Measurements from ENCODE around the gene TGIF2.

GRCh38 chr20:36593347-36593929 lies 20.0 kb downstream of the TGIF2 start:
- no peak for TF ChIP-seq CEBPB (IDR thresholded peaks at IDR 0.05; ENCODE audit: low read depth, low read length)
- TF ChIP-seq CTCF (conservative IDR thresholded peaks at IDR 0.05; ENCODE audit: low read depth, low read length) = no peak
- no peak for TF ChIP-seq POLR2A (IDR thresholded peaks at IDR 0.05; ENCODE audit: low read depth, low read length)
- no peak for TF ChIP-seq RAD21 (IDR thresholded peaks at IDR 0.05; ENCODE audit: low read length)
- TF ChIP-seq ELK1 (IDR thresholded peaks at IDR 0.05; ENCODE audit: borderline replicate concordance, low read depth, low read length) = no peak
- no peak for TF ChIP-seq MAZ (IDR thresholded peaks at IDR 0.05; ENCODE audit: borderline replicate concordance, low read depth, low read length)
- no peak for TF ChIP-seq USF2 (IDR thresholded peaks at IDR 0.05; ENCODE audit: low read depth, low read length)
- TF ChIP-seq BHLHE40 (IDR thresholded peaks at IDR 0.05; ENCODE audit: low read depth, low read length) = no peak
- no peak for TF ChIP-seq SMC3 (IDR thresholded peaks at IDR 0.05; ENCODE audit: low read depth, low read length)
- TF ChIP-seq RFX5 (IDR thresholded peaks at IDR 0.05; ENCODE audit: low read depth, low read length) = no peak
- no peak for TF ChIP-seq RCOR1 (IDR thresholded peaks at IDR 0.05; ENCODE audit: insufficient replicate concordance, low read length)

All from IMR-90 (cell line).